Panc1 (cell line): Measurements from ENCODE around the gene NCK2. TPM values are rescaled to one million over a fixed set of nuclear protein-coding genes. Genes with fewer than 3 reads are reported as not detected.

Experiments
- ATAC-seq: fragments of 200-7000 bp; cut with Tn5 transposase; 2 replicates; pipeline ENCODE4 v1.9.1; 2020; ENCODE audit warnings: mild to moderate bottlenecking, moderate library complexity
- BruUV-seq: library from RNA; stranded (reverse); fragments of 400-500 nt; replicated peaks from 2 replicates; lab custom pipeline; 2021; lab: Mats Ljungman, UMichigan
- CTCF ChIA-PET: fragments of 300-600 bp; sonication (Branson Sonifier 250); formaldehyde crosslinking; loops from one replicate; lab custom pipeline; 2022; ENCODE audit warnings: antibody characterized with exemption; lab: Charles Lee
- POLR2A ChIA-PET: fragments of 300-600 bp; sonication (Branson Sonifier 250); formaldehyde crosslinking; loops from one replicate; lab custom pipeline; 2022; ENCODE audit warnings: antibody characterized with exemption; lab: Charles Lee
- DNase-seq: peaks from one replicate; pipeline ENCODE4 v3.0.0-alpha.2; 2010; ENCODE audit warnings: low read depth, low spot score
- H3K27ac ChIP-seq: 2 replicates; pipeline ENCODE4 v1.5.1; 2011; ENCODE audit warnings: mild to moderate bottlenecking, low read length, inconsistent platforms
- H3K27me3 ChIP-seq: fragments of 200-500 bp; sonication (Bioruptor generic); 2 replicates; pipeline ENCODE4 v1.6.0; 2014; ENCODE audit warnings: low read length, inconsistent platforms; ENCODE audit not compliant: control insufficient read depth, insufficient read depth
- H3K36me3 ChIP-seq: fragments of 200-500 bp; sonication (Bioruptor generic); 2 replicates; pipeline ENCODE4 v1.5.1; 2014; ENCODE audit warnings: inconsistent platforms, mild to moderate bottlenecking, low read length, moderate library complexity; ENCODE audit not compliant: control insufficient read depth, insufficient read depth
- H3K4me1 ChIP-seq: 2 replicates; pipeline ENCODE4 v1.5.1; 2011; ENCODE audit warnings: inconsistent platforms, mild to moderate bottlenecking, low read length, moderate library complexity; ENCODE audit not compliant: control insufficient read depth, insufficient read depth
- H3K4me3 ChIP-seq, 2 experiments: 2 replicates each; pipeline ENCODE4 v1.5.1; 2011 to 2012; ENCODE audit warnings: low read depth in 2 of 2, low read length in 2 of 2, mild to moderate bottlenecking in 2 of 2, inconsistent platforms in 1 of 2, moderate library complexity in 1 of 2
- H3K9me3 ChIP-seq: fragments of 200-500 bp; sonication (Bioruptor generic); 2 replicates; pipeline ENCODE4 v1.5.1; 2014; ENCODE audit warnings: low read depth, mild to moderate bottlenecking, inconsistent platforms, low read length, moderate library complexity; ENCODE audit not compliant: control insufficient read depth, insufficient read depth
- POLR2AphosphoS5 ChIP-seq: IDR thresholded peaks from 2 replicates; pipeline ENCODE4 v1.6.1; 2012; ENCODE audit warnings: mild to moderate bottlenecking, low read depth, low read length, moderate library complexity
- SIN3A ChIP-seq: IDR thresholded peaks from 2 replicates; pipeline ENCODE4 v1.6.1; 2012; ENCODE audit warnings: low read depth, mild to moderate bottlenecking, low read length, moderate library complexity, borderline replicate concordance; ENCODE audit not compliant: insufficient read depth
- TCF7L2 ChIP-seq: IDR thresholded peaks from 2 replicates; pipeline ENCODE4 v1.6.1; 2011; ENCODE audit warnings: mild to moderate bottlenecking, low read depth, low read length, inconsistent platforms
- in situ Hi-C: cut with HindIII; loops from 2 replicates; pipeline ENCODE4 v1.10.0; 2016; ENCODE audit warnings: low sequenced_read_pairs, low pct_unique_long_range_greater_than_20kb
- intact Hi-C: fragments of 100-400 bp; cut with micrococcal nuclease; formaldehyde crosslinking; loops from one replicate; pipeline ENCODE4 v1.10.0; 2022; ENCODE audit not compliant: unreplicated experiment
- total RNA-seq: library from RNA; stranded (reverse); gene quantifications from one replicate; pipeline ENCODE4 v1.2.1, GENCODE V29; 2021; ENCODE audit not compliant: unreplicated experiment
- TF ChIP-seq, protein P1 (sequence below), 2 experiments: IDR thresholded peaks; 2 replicates each; pipeline ENCODE4 v1.6.1; 2011 to 2012; ENCODE audit warnings: low read depth in 2 of 2, control low read depth in 1 of 2, low read length in 1 of 2, mild to moderate bottlenecking in 1 of 2, moderate library complexity in 1 of 2; ENCODE audit not compliant: insufficient read depth in 1 of 2
- TF ChIP-seq, protein P2 (sequence below): fragments of 450-650 bp; IDR thresholded peaks from 2 replicates; pipeline ENCODE4 v1.5.1; 2017; ENCODE audit warnings: mild to moderate bottlenecking

The NCK2 gene
- total RNA-seq, 1 experiment from 2014 or later = 60.7 TPM

DNA sequence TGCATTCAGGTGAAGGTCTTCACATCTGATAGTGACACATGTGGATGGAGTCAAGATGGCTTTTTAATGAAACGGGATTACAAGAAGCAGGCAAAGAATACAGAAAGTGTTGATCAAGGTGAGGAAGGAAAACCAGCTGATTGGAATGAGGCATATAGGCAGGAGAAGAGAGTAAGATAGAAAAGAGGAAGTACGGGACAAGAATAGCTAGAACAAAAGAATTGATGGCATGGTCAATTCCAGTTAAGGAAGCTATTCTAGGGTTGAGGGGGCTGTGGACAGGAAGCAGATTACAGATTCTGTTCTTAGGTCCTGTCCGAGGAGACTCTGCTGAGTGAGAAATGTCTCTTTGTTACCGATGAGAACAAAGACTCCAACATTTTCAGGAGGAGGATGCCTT is 13.2 kb upstream of the NCK2 start:
- intact Hi-C loops (no loop called here), in situ Hi-C loops (no loop called here)
- Histone ChIP-seq H3K27me3 (peaks cover 10% of the 10 kb centered on the region), H3K9me3 (no peaks in the 10 kb centered on the region), H3K4me1 (no peaks in the 10 kb centered on the region), H3K27ac (no peak overlapping the region), H3K36me3 (no peaks in the 10 kb centered on the region), H3K4me3 (no peak overlapping the region)
- ATAC-seq (no peak), DNase-seq (no peak)
- ChIA-PET POLR2A (no interaction called here), CTCF (no interaction called here)
- BruUV-seq = no TSS peak
- TF ChIP-seq, protein P1, sequence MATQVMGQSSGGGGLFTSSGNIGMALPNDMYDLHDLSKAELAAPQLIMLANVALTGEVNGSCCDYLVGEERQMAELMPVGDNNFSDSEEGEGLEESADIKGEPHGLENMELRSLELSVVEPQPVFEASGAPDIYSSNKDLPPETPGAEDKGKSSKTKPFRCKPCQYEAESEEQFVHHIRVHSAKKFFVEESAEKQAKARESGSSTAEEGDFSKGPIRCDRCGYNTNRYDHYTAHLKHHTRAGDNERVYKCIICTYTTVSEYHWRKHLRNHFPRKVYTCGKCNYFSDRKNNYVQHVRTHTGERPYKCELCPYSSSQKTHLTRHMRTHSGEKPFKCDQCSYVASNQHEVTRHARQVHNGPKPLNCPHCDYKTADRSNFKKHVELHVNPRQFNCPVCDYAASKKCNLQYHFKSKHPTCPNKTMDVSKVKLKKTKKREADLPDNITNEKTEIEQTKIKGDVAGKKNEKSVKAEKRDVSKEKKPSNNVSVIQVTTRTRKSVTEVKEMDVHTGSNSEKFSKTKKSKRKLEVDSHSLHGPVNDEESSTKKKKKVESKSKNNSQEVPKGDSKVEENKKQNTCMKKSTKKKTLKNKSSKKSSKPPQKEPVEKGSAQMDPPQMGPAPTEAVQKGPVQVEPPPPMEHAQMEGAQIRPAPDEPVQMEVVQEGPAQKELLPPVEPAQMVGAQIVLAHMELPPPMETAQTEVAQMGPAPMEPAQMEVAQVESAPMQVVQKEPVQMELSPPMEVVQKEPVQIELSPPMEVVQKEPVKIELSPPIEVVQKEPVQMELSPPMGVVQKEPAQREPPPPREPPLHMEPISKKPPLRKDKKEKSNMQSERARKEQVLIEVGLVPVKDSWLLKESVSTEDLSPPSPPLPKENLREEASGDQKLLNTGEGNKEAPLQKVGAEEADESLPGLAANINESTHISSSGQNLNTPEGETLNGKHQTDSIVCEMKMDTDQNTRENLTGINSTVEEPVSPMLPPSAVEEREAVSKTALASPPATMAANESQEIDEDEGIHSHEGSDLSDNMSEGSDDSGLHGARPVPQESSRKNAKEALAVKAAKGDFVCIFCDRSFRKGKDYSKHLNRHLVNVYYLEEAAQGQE (IDR thresholded peaks at IDR 0.05; ENCODE audit: insufficient read depth in 1 of 2, low read depth in 2 of 2, low read length in 1 of 2) = no peak

DNA sequence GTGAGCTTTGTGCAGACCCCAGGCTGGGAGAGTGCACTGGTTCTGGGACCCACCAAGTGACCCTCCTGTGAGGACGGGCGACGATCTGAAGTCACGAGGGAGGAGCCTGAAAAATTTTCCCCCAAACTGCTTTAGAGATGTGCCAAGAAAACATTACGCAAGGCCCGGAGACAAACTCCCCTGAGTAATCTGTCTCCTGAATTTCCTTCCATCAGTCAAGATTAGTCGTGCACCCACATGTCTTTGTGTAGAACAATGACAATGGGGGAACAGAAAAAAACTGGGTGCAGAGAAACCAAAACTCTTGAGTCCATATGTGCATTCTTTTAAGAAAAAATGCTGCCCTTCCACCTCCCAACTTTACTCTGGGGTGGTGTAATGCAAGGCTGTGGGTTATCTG is 12.6 kb upstream of the NCK2 start:
- in situ Hi-C loops (no loop called here), intact Hi-C loops (no loop called here)
- no peak overlapping the region for H3K4me3 ChIP-seq
- peaks cover 10% of the 10 kb centered on the region for H3K27me3 ChIP-seq
- BruUV-seq = no TSS peak
- H3K36me3 ChIP-seq = no peaks in the 10 kb centered on the region
- TF ChIP-seq, protein P1 (IDR thresholded peaks at IDR 0.05; ENCODE audit: insufficient read depth in 1 of 2, low read depth in 2 of 2, low read length in 1 of 2) = no peak
- TF ChIP-seq TCF7L2 (no peak), POLR2AphosphoS5 (no peak), SIN3A (no peak)
- TF ChIP-seq, protein P2, sequence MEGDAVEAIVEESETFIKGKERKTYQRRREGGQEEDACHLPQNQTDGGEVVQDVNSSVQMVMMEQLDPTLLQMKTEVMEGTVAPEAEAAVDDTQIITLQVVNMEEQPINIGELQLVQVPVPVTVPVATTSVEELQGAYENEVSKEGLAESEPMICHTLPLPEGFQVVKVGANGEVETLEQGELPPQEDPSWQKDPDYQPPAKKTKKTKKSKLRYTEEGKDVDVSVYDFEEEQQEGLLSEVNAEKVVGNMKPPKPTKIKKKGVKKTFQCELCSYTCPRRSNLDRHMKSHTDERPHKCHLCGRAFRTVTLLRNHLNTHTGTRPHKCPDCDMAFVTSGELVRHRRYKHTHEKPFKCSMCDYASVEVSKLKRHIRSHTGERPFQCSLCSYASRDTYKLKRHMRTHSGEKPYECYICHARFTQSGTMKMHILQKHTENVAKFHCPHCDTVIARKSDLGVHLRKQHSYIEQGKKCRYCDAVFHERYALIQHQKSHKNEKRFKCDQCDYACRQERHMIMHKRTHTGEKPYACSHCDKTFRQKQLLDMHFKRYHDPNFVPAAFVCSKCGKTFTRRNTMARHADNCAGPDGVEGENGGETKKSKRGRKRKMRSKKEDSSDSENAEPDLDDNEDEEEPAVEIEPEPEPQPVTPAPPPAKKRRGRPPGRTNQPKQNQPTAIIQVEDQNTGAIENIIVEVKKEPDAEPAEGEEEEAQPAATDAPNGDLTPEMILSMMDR = no peak
- H3K4me1 ChIP-seq = no peaks in the 10 kb centered on the region
- H3K27ac ChIP-seq = no peak overlapping the region
- ChIA-PET CTCF (interaction anchor here (0.6 kb wide), 1 partner anchor 388 kb away, joined by 4 read pairs; no protein-coding TSS in a partner anchor), POLR2A (no interaction called here)
- no peak for DNase-seq
- H3K9me3 ChIP-seq = no peaks in the 10 kb centered on the region
- ATAC-seq = no peak
